ENCODE results near the gene RARS2.
A peak's percentile ranks its signal among the peaks of the same experiment; 100 is the strongest.

The RARS2 gene

DNA sequence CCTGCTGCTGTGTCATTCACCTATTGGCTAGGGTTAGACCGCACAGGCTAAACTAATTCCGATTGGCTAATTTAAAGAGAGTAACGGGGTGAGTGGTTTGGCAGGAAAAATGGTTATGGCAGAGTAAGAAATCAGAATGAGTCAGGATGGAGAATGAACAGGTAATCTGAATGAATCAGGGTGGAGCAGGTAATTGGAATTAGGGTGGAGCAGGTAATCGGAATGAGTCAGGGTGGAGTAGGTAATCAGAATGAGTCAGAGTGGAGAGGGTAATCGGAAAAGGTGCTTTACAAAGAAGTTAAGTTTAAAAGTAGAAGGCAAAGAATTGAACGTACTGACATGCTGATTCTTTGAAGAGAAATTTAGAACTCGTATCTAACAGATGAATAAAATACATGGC, 105.3 kb downstream of the RARS2 start:
- Histone ChIP-seq H3K36me3 (ENCODE audit: control insufficient read depth, insufficient read depth, low read length) (no peaks in the 10 kb centered on the region), H3K27me3 (ENCODE audit: control insufficient read depth, insufficient read depth, low read length) (no peaks in the 10 kb centered on the region), H3K4me3 (ENCODE audit: low read length) (no peak overlapping the region), H3K9ac (ENCODE audit: low read length) (no peak overlapping the region), H3K4me1 (ENCODE audit: control insufficient read depth, insufficient read depth, low read length) (peaks cover 6% of the 10 kb centered on the region), H3K9me3 (ENCODE audit: control insufficient read depth, low read length) (no peaks in the 10 kb centered on the region)

GRCh38 chr6:87483929-87484328, 105.9 kb downstream of the RARS2 start:
- H3K36me3 ChIP-seq (ENCODE audit: control insufficient read depth, insufficient read depth, low read length), result no peaks in the 10 kb centered on the region
- no peak overlapping the region for H3K9ac ChIP-seq (ENCODE audit: low read length)
- no peaks in the 10 kb centered on the region for H3K9me3 ChIP-seq (ENCODE audit: control insufficient read depth, low read length)
- no peak overlapping the region for H3K4me3 ChIP-seq (ENCODE audit: low read length)
- H3K4me1 ChIP-seq (ENCODE audit: control insufficient read depth, insufficient read depth, low read length), result peaks cover 6% of the 10 kb centered on the region
- H3K27me3 ChIP-seq (ENCODE audit: control insufficient read depth, insufficient read depth, low read length), result no peaks in the 10 kb centered on the region

GRCh38 chr6:87482366-87482765, 107.4 kb downstream of the RARS2 start:
- Histone ChIP-seq H3K36me3 (ENCODE audit: control insufficient read depth, insufficient read depth, low read length) (peaks cover 5% of the 10 kb centered on the region), H3K9ac (ENCODE audit: low read length) (no peak overlapping the region), H3K27me3 (ENCODE audit: control insufficient read depth, insufficient read depth, low read length) (no peaks in the 10 kb centered on the region), H3K4me3 (ENCODE audit: low read length) (no peak overlapping the region), H3K9me3 (ENCODE audit: control insufficient read depth, low read length) (no peaks in the 10 kb centered on the region), H3K4me1 (ENCODE audit: control insufficient read depth, insufficient read depth, low read length) (peaks cover 6% of the 10 kb centered on the region)

DNA sequence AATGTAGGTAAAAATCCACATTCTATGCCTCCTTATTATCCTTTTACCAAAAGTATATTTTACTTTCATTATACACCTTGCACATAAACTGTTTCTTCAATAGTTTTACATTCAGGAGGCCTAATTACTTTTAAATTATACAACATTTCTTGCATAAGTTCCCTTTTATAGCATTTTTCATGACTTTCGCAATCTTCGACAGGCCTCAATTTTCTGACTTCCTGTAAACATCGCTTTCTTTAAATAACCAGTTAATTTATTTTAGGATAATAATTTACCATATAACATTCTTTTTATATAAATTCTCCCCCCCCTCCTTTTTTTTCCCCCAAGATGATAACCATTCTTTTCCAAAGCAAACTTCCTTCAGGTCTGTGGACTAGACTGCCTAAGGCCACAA, 107.9 kb downstream of the RARS2 start:
- peaks cover 6% of the 10 kb centered on the region for H3K36me3 ChIP-seq (ENCODE audit: control insufficient read depth, insufficient read depth, low read length)
- H3K27me3 ChIP-seq (ENCODE audit: control insufficient read depth, insufficient read depth, low read length), result no peaks in the 10 kb centered on the region
- no peaks in the 10 kb centered on the region for H3K9me3 ChIP-seq (ENCODE audit: control insufficient read depth, low read length)
- H3K4me3 ChIP-seq (ENCODE audit: low read length), result no peak overlapping the region
- H3K4me1 ChIP-seq (ENCODE audit: control insufficient read depth, insufficient read depth, low read length), result peaks cover 6% of the 10 kb centered on the region
- H3K9ac ChIP-seq (ENCODE audit: low read length), result no peak overlapping the region

GRCh38 chr6:87473419-87473903, 116.3 kb downstream of the RARS2 start:
- peak overlapping the region; percentile 99 for H3K4me3 ChIP-seq (ENCODE audit: low read length)
- peaks cover 6% of the 10 kb centered on the region for H3K36me3 ChIP-seq (ENCODE audit: control insufficient read depth, insufficient read depth, low read length)
- H3K27me3 ChIP-seq (ENCODE audit: control insufficient read depth, insufficient read depth, low read length), result no peaks in the 10 kb centered on the region
- peak overlapping the region; percentile 91 for H3K9ac ChIP-seq (ENCODE audit: low read length)
- H3K9me3 ChIP-seq (ENCODE audit: control insufficient read depth, low read length), result no peaks in the 10 kb centered on the region
- peaks cover 14% of the 10 kb centered on the region for H3K4me1 ChIP-seq (ENCODE audit: control insufficient read depth, insufficient read depth, low read length)

DNA sequence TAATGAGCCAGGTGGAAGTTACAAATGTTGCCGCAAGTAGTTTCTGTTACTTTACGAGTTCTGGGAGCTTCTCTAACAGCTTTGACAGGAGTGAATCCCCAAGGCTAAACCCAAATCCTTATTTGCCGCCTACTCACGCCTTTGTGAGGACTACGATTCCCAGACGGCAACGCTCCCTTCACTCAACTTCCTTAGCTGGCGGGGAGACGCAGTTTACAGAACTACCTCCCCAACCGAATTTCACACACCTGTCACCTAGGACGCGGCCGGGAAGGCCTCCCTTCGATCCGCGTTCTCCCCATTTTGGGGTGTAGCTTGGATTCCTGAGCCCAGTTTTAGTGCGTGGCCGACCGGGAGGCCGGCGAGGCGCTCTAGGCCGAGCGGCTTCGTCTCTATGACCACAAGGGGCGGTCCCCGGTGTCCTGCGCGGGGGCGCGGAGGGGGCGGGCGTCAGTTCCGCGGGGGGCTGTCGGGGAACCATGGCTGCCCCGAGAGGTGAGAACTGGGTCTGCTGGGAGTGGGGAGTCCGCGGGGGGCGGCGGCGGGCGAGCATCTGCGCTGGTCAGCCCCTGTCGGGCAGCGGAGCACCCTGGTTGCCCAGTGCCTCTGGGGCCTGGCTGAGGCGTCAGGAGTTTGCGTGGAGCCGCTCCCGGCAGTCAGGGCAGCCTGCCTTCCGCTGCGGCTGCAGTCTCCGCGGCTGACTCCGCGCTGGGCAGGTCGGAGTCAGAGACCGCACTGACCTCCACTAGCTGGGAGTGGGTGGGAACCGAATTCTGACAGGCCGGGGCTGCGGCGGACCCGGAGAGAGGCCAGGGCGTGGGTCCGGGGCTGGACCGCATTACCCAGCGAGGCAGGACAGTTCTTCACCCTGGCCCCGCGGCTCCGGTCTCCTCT, 117.0 kb downstream of the RARS2 start, which contains the start of gene SLC35A1:
SLC35A1 (plus strand) TSS at position 450 of the 894 bp plus-strand sequence; CDS start at position 480, 30 bp downstream.
- peak within 1 kb of the TSS; percentile 91 for H3K9ac ChIP-seq (ENCODE audit: low read length)
- H3K27me3 ChIP-seq (ENCODE audit: control insufficient read depth, insufficient read depth, low read length), result no peaks in the 10 kb centered on the region
- peaks cover 6% of the 10 kb centered on the region for H3K36me3 ChIP-seq (ENCODE audit: control insufficient read depth, insufficient read depth, low read length)
- H3K9me3 ChIP-seq (ENCODE audit: control insufficient read depth, low read length), result no peaks in the 10 kb centered on the region
- H3K4me3 ChIP-seq (ENCODE audit: low read length), result peak within 1 kb of the TSS; percentile 99
- H3K4me1 ChIP-seq (ENCODE audit: control insufficient read depth, insufficient read depth, low read length), result peaks cover 14% of the 10 kb centered on the region

DNA sequence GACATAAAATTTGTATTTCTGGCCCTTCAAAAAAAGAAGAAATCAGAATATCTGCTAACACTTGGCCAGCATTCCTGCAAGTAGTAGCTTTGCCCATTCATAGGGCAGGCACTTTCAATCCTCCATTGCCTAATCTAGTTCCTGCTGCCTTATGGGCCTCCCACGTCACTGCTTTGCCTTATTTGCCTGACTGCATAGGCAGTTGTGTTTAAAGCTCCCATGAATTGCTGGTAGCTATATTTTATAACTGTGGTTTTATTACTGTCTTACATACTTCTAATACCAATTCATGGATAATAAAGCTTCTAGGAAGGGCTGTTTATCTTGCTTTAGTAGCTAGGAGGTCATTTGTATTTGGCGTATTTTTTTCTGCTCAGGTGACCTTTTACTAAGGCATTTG, 124.7 kb downstream of the RARS2 start:
- H3K9ac ChIP-seq (ENCODE audit: low read length), result no peak overlapping the region
- no peaks in the 10 kb centered on the region for H3K27me3 ChIP-seq (ENCODE audit: control insufficient read depth, insufficient read depth, low read length)
- no peak overlapping the region for H3K4me3 ChIP-seq (ENCODE audit: low read length)
- no peaks in the 10 kb centered on the region for H3K4me1 ChIP-seq (ENCODE audit: control insufficient read depth, insufficient read depth, low read length)
- no peaks in the 10 kb centered on the region for H3K9me3 ChIP-seq (ENCODE audit: control insufficient read depth, low read length)
- no peaks in the 10 kb centered on the region for H3K36me3 ChIP-seq (ENCODE audit: control insufficient read depth, insufficient read depth, low read length)

All from mucosa of stomach (tissue), 1 donor.